GM23338 (cell line): Measurements from ENCODE around the gene LAPTM4A. TPM values are rescaled to one million over a fixed set of nuclear protein-coding genes. Genes with fewer than 3 reads are reported as not detected.

Experiments
- ATAC-seq: fragments of 200-7000 bp; cut with Tn5 transposase; 3 replicates; pipeline ENCODE4 v1.9.1; 2020
- DNase-seq: peaks from one replicate; pipeline ENCODE4 v3.0.0-alpha.2; 2015; ENCODE audit warnings: low spot score
- H2AFZ ChIP-seq: fragments of 200-600 bp; sonication (generic); 2 replicates; pipeline ENCODE4 v1.8.0; 2016; ENCODE audit warnings: antibody characterized with exemption, mild to moderate bottlenecking, moderate library complexity
- H3F3A ChIP-seq: fragments of 200-600 bp; sonication (generic); replicated peaks from 2 replicates; pipeline ENCODE4 v1.8.0; 2017; ENCODE audit warnings: antibody characterized with exemption, mixed run types, low read depth
- H3K27ac ChIP-seq: fragments of 200-600 bp; sonication (generic); 2 replicates; pipeline ENCODE4 v1.6.1; 2016; ENCODE audit warnings: low read depth
- H3K27me3 ChIP-seq: fragments of 200-600 bp; sonication (generic); 2 replicates; pipeline ENCODE4 v1.8.0; 2016; ENCODE audit warnings: mild to moderate bottlenecking, mixed run types, moderate library complexity; ENCODE audit not compliant: insufficient read depth
- H3K36me3 ChIP-seq: fragments of 200-600 bp; sonication (generic); 2 replicates; pipeline ENCODE4 v1.8.0; 2016; ENCODE audit warnings: mild to moderate bottlenecking; ENCODE audit not compliant: insufficient read depth
- H3K4me1 ChIP-seq: fragments of 200-600 bp; sonication (generic); 2 replicates; pipeline ENCODE4 v1.8.0; 2016; ENCODE audit warnings: mild to moderate bottlenecking, moderate library complexity; ENCODE audit not compliant: insufficient read depth
- H3K4me2 ChIP-seq: fragments of 200-600 bp; sonication (generic); 2 replicates; pipeline ENCODE4 v1.7.1; 2017; ENCODE audit warnings: mixed run types
- H3K4me3 ChIP-seq: fragments of 200-600 bp; sonication (generic); 2 replicates; pipeline ENCODE4 v1.6.1; 2016; ENCODE audit warnings: mixed run types
- H3K79me2 ChIP-seq: fragments of 200-600 bp; sonication (generic); replicated peaks from 2 replicates; pipeline ENCODE4 v1.8.0; 2017; ENCODE audit warnings: mild to moderate bottlenecking; ENCODE audit not compliant: insufficient read depth
- H3K9me2 ChIP-seq: fragments of 200-600 bp; sonication (generic); 2 replicates; pipeline ENCODE4 v1.8.0; 2017; ENCODE audit not compliant: insufficient read depth
- H4K20me1 ChIP-seq: fragments of 200-600 bp; sonication (generic); replicated peaks from 2 replicates; pipeline ENCODE4 v1.8.0; 2017; ENCODE audit warnings: mild to moderate bottlenecking; ENCODE audit not compliant: insufficient read depth
- H3K27ac Mint-ChIP-seq: 2 replicates; pipeline ENCODE4 v1.8.0; 2020; ENCODE audit warnings: inconsistent platforms, mild to moderate bottlenecking, moderate library complexity, mixed read lengths
- H3K27me3 Mint-ChIP-seq: 3 replicates; pipeline ENCODE4 v1.8.0; 2022; ENCODE audit warnings: low read depth, mild to moderate bottlenecking, moderate library complexity, mixed read lengths, inconsistent platforms; ENCODE audit not compliant: insufficient read depth, poor library complexity
- H3K36me3 Mint-ChIP-seq: 3 replicates; pipeline ENCODE4 v1.8.0; 2021; ENCODE audit warnings: low read depth, mild to moderate bottlenecking, inconsistent platforms, moderate library complexity, mixed read lengths
- H3K4me1 Mint-ChIP-seq: 3 replicates; pipeline ENCODE4 v1.8.0; 2020; ENCODE audit warnings: mild to moderate bottlenecking, inconsistent platforms, mixed read lengths
- H3K4me3 Mint-ChIP-seq: 3 replicates; pipeline ENCODE4 v1.8.0; 2021; ENCODE audit warnings: moderate library complexity, mild to moderate bottlenecking, inconsistent platforms, mixed read lengths
- H3K9me3 Mint-ChIP-seq: 3 replicates; pipeline ENCODE4 v1.8.0; 2020; ENCODE audit warnings: moderate library complexity, mild to moderate bottlenecking, inconsistent platforms, mixed read lengths
- CREB1 ChIP-seq: fragments of 250-450 bp; sonication (Bioruptor Pico); IDR thresholded peaks from 2 replicates; pipeline ENCODE4 v1.5.0; 2020; ENCODE audit warnings: low read depth, mild to moderate bottlenecking, moderate library complexity
- EZH2 ChIP-seq: fragments of 200-600 bp; sonication (generic); IDR thresholded peaks from one replicate; pipeline ENCODE4 v1.8.0; 2017; ENCODE audit warnings: antibody characterized with exemption, mild to moderate bottlenecking, low read depth; ENCODE audit not compliant: unreplicated experiment
- EZH2phosphoT487 ChIP-seq: fragments of 200-600 bp; sonication (generic); IDR thresholded peaks from one replicate; pipeline ENCODE4 v1.8.1; 2018; ENCODE audit warnings: antibody characterized with exemption; ENCODE audit not compliant: unreplicated experiment
- JUNB ChIP-seq: IDR thresholded peaks from one replicate; pipeline ENCODE4 v1.6.1; 2016; ENCODE audit warnings: antibody characterized with exemption; ENCODE audit not compliant: unreplicated experiment
- NANOG ChIP-seq: IDR thresholded peaks from 2 replicates; pipeline ENCODE4 v1.6.1; 2016; ENCODE audit warnings: antibody characterized with exemption, borderline replicate concordance
- POLR2AphosphoS5 ChIP-seq: IDR thresholded peaks from 2 replicates; pipeline ENCODE4 v1.6.1; 2016; ENCODE audit warnings: antibody characterized with exemption, low read depth
- ZNF114 ChIP-seq: fragments of 250-450 bp; sonication (Bioruptor Pico); IDR thresholded peaks from 2 replicates; pipeline ENCODE4 v1.5.0; 2020; ENCODE audit warnings: mild to moderate bottlenecking, moderate library complexity
- ZNF331 ChIP-seq: fragments of 250-450 bp; sonication (Bioruptor Pico); IDR thresholded peaks from 2 replicates; pipeline ENCODE4 v1.5.0; 2020; ENCODE audit warnings: low read depth, mild to moderate bottlenecking, moderate library complexity
- polyA plus RNA-seq: library from polyadenylated mRNA; unstranded; fragments of >200 nt; fragmentation: Nextera tagmentation; extraction: Ambion mirVana; gene quantifications from 2 replicates; pipeline ENCODE4 v1.2.1, GENCODE V29; 2016
- total RNA-seq: library from RNA; depleted of rRNA; stranded (reverse); fragments of >200 nt; shearing (Covaris generic); gene quantifications from 2 replicates; pipeline ENCODE4 v1.2.3, GENCODE V29; 2014
- TF ChIP-seq, protein P1 (sequence below): fragments of 250-450 bp; sonication (Bioruptor Pico); IDR thresholded peaks from 2 replicates; pipeline ENCODE4 v1.5.0; 2020; ENCODE audit warnings: mild to moderate bottlenecking, moderate library complexity
- TF ChIP-seq, protein P2 (sequence below): IDR thresholded peaks from 2 replicates; pipeline ENCODE4 v1.6.1; 2016; ENCODE audit warnings: antibody characterized with exemption

LAPTM4A gene
- total and polyA plus RNA-seq, 2 experiments from 2014 or later: 123 to 214 TPM

DNA sequence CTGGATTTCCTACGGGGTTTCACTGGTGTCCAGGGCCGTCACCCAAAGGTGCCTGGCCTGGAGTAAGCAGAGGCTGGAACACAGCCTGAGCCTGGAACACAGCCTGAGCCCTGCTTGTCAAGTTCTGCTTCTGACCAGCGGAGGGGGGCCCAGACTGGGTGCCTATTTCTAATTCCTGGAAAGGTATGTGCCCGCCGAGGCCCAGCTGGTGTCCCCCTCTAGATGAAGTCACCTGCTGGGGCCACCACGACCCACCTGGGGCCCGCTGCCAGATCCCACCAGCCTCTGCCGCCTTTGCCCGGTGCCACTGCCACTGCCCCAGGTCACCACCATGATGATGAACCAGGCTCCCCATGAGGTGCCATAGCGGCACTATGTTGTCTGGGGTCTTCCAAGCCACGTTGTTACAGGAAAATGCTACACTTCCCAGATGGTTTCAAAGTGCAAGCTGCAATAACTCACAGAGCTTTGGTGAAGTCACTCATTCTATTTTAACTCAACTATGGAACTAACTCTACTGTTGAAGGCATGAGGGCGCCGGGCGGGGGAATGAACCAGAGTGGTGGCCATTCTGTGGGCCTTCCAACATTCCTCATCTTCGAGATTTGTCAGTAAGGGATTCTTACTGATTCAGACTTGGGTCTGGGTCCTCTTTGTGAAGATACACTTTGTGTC, 40.9 kb upstream of the LAPTM4A start:
- Histone ChIP-seq H3K27ac (no peak overlapping the region), H3K4me2 (no peak overlapping the region), H3K79me2 (no peaks in the 10 kb centered on the region), H3K4me3 (no peak overlapping the region), H3K27me3 (no peaks in the 10 kb centered on the region), H4K20me1 (no peaks in the 10 kb centered on the region), H2AFZ (0 out of 2 replicates have a peak overlapping the region, but pooled peaks have one; percentile 91), H3K4me1 (peaks cover 7% of the 10 kb centered on the region), H3K9me2 (no peaks in the 10 kb centered on the region), H3F3A (no peaks in the 10 kb centered on the region), H3K36me3 (no peaks in the 10 kb centered on the region)
- no peak overlapping the region for H3K27ac Mint-ChIP-seq
- no peak overlapping the region for H3K4me3 Mint-ChIP-seq
- H3K9me3 Mint-ChIP-seq: no peaks in the 10 kb centered on the region; the same call in 2 of the 3 replicates
- peaks cover 19% of the 10 kb centered on the region for H3K4me1 Mint-ChIP-seq
- no peak for TF ChIP-seq JUNB
- peaks cover 8% of the 10 kb centered on the region for H3K27me3 Mint-ChIP-seq
- ATAC-seq (no peak), DNase-seq (no peak)
- no peaks in the 10 kb centered on the region for H3K36me3 Mint-ChIP-seq

DNA sequence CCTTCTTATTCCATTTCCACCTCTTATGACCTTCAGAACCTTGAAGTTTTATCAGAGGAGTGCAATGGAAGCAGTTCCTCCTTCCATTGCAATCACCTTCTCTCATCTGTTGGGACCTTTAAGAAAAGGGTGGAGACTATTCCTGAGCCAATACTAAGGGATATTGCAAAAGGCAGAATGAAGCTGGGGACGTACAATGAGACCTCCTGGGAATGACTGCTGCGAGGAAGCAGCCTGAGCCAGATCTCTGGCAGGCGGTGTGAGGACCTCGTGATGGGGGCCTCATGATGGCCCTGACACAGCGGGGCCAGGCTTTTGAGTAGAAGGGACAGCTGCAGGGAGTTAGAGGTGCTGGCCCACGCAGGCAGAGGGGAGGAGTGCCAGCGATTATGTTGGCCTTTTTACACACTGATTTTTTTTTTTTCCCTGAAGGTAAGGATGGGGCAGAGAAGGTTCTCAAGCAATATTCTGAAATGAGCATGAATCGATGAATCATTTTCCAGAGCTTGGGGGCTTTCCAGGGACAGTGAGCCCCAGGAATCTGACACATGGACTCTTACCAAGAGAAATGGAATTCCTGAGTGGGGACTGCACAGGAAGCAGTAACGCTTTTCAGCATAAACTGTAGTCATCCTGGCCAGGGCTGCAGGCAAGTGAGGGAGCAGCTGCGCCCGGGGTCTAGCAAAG, 40.0 kb upstream of the LAPTM4A start:
- no peak overlapping the region for H3K4me3 ChIP-seq
- no peaks in the 10 kb centered on the region for H3K27me3 ChIP-seq
- no peaks in the 10 kb centered on the region; the same call in 2 of the 3 replicates for H3K9me3 Mint-ChIP-seq
- peaks cover 19% of the 10 kb centered on the region for H3K4me1 Mint-ChIP-seq
- H3F3A ChIP-seq: no peaks in the 10 kb centered on the region
- 0 out of 2 replicates have a peak, but pooled peaks cover 4% of the 10 kb centered on the region for H3K9me2 ChIP-seq
- no peak overlapping the region for H3K27ac Mint-ChIP-seq
- ATAC-seq (no peak), DNase-seq (no peak)
- H4K20me1 ChIP-seq: no peaks in the 10 kb centered on the region
- peaks cover 8% of the 10 kb centered on the region for H3K27me3 Mint-ChIP-seq
- no peak overlapping the region for H3K27ac ChIP-seq
- H3K36me3 Mint-ChIP-seq: no peaks in the 10 kb centered on the region
- no peak overlapping the region for H3K4me2 ChIP-seq
- no peaks in the 10 kb centered on the region for H3K79me2 ChIP-seq
- no peaks in the 10 kb centered on the region for H3K36me3 ChIP-seq
- peaks cover 7% of the 10 kb centered on the region for H3K4me1 ChIP-seq
- H2AFZ ChIP-seq: peak overlapping the region; percentile 43; the same call in 1 of the 2 replicates
- no peak overlapping the region for H3K4me3 Mint-ChIP-seq
- TF ChIP-seq, protein P1, sequence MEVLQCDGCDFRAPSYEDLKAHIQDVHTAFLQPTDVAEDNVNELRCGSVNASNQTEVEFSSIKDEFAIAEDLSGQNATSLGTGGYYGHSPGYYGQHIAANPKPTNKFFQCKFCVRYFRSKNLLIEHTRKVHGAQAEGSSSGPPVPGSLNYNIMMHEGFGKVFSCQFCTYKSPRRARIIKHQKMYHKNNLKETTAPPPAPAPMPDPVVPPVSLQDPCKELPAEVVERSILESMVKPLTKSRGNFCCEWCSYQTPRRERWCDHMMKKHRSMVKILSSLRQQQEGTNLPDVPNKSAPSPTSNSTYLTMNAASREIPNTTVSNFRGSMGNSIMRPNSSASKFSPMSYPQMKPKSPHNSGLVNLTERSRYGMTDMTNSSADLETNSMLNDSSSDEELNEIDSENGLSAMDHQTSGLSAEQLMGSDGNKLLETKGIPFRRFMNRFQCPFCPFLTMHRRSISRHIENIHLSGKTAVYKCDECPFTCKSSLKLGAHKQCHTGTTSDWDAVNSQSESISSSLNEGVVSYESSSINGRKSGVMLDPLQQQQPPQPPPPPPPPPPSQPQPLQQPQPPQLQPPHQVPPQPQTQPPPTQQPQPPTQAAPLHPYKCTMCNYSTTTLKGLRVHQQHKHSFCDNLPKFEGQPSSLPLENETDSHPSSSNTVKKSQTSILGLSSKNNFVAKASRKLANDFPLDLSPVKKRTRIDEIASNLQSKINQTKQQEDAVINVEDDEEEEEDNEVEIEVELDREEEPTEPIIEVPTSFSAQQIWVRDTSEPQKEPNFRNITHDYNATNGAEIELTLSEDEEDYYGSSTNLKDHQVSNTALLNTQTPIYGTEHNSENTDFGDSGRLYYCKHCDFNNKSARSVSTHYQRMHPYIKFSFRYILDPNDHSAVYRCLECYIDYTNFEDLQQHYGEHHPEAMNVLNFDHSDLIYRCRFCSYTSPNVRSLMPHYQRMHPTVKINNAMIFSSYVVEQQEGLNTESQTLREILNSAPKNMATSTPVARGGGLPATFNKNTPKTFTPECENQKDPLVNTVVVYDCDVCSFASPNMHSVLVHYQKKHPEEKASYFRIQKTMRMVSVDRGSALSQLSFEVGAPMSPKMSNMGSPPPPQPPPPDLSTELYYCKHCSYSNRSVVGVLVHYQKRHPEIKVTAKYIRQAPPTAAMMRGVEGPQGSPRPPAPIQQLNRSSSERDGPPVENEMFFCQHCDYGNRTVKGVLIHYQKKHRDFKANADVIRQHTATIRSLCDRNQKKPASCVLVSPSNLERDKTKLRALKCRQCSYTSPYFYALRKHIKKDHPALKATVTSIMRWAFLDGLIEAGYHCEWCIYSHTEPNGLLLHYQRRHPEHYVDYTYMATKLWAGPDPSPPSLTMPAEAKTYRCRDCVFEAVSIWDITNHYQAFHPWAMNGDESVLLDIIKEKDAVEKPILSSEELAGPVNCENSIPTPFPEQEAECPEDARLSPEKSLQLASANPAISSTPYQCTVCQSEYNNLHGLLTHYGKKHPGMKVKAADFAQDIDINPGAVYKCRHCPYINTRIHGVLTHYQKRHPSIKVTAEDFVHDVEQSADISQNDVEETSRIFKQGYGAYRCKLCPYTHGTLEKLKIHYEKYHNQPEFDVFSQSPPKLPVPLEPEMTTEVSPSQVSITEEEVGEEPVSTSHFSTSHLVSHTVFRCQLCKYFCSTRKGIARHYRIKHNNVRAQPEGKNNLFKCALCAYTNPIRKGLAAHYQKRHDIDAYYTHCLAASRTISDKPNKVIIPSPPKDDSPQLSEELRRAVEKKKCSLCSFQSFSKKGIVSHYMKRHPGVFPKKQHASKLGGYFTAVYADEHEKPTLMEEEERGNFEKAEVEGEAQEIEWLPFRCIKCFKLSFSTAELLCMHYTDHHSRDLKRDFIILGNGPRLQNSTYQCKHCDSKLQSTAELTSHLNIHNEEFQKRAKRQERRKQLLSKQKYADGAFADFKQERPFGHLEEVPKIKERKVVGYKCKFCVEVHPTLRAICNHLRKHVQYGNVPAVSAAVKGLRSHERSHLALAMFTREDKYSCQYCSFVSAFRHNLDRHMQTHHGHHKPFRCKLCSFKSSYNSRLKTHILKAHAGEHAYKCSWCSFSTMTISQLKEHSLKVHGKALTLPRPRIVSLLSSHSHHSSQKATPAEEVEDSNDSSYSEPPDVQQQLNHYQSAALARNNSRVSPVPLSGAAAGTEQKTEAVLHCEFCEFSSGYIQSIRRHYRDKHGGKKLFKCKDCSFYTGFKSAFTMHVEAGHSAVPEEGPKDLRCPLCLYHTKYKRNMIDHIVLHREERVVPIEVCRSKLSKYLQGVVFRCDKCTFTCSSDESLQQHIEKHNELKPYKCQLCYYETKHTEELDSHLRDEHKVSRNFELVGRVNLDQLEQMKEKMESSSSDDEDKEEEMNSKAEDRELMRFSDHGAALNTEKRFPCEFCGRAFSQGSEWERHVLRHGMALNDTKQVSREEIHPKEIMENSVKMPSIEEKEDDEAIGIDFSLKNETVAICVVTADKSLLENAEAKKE (CRISPR knock-in tag): no peak
- TF ChIP-seq, protein P2, sequence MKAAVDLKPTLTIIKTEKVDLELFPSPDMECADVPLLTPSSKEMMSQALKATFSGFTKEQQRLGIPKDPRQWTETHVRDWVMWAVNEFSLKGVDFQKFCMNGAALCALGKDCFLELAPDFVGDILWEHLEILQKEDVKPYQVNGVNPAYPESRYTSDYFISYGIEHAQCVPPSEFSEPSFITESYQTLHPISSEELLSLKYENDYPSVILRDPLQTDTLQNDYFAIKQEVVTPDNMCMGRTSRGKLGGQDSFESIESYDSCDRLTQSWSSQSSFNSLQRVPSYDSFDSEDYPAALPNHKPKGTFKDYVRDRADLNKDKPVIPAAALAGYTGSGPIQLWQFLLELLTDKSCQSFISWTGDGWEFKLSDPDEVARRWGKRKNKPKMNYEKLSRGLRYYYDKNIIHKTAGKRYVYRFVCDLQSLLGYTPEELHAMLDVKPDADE: no peak
- no peak for TF ChIP-seq ZNF331 (CRISPR knock-in tag)
- no peak for TF ChIP-seq CREB1 (CRISPR knock-in tag)
- no peak for TF ChIP-seq ZNF114
- no peak for TF ChIP-seq JUNB
- no peak for TF ChIP-seq EZH2
- no peak for TF ChIP-seq EZH2phosphoT487
- no peak for TF ChIP-seq POLR2AphosphoS5
- TF ChIP-seq NANOG: no peak
